Psoas muscle (tissue), 8 donors: Measurements from ENCODE around the gene FARSA. TPM values are rescaled to one million over a fixed set of nuclear protein-coding genes. Genes with fewer than 3 reads are reported as not detected.

Experiments
- ATAC-seq, 4 donors: fragments of 200-7000 bp; cut with Tn5 transposase; one replicate each; pipeline ENCODE4 v1.9.1; 2020; ENCODE audit warnings: moderate library complexity in 3 of 4, mild to moderate bottlenecking in 2 of 4
- DNase-seq, 2 donors: peaks; one replicate each; pipeline ENCODE4 v3.0.0-alpha.2; 2020
- H3K27ac ChIP-seq: fragments of 200-600 bp; one replicate; pipeline ENCODE4 v1.8.0; 2022
- H3K27me3 ChIP-seq, 3 donors: fragments of 200-600 bp in 1 of 3; one replicate each; pipeline versions ENCODE4 v1.6.1 to v1.8.0; 2013 to 2022; ENCODE audit warnings: low read length in 2 of 3, mild to moderate bottlenecking in 2 of 3, moderate library complexity in 1 of 3; ENCODE audit not compliant: insufficient read depth in 3 of 3
- H3K36me3 ChIP-seq, 2 donors: fragments of 200-600 bp in 1 of 2; one replicate each; pipeline versions ENCODE4 v1.6.1 to v1.8.0; 2013 to 2022; ENCODE audit warnings: low read depth in 1 of 2, mild to moderate bottlenecking in 1 of 2, moderate library complexity in 1 of 2; ENCODE audit not compliant: insufficient read depth in 1 of 2
- H3K4me1 ChIP-seq: fragments of 200-600 bp; one replicate; pipeline ENCODE4 v1.8.0; 2022
- H3K4me3 ChIP-seq: fragments of 200-600 bp; one replicate; pipeline ENCODE4 v1.8.0; 2022; ENCODE audit warnings: mild to moderate bottlenecking
- H3K9me3 ChIP-seq: fragments of 200-600 bp; one replicate; pipeline ENCODE4 v1.8.0; 2022
- WGBS, 3 donors: extraction: QIAGEN DNeasy Blood & Tissue Kit; methylation state at CpG; one replicate each; pipeline versions ENCODE4 v1.1.6 to v1.1.7; 2013; 5-methylcytosine and 5-hydroxymethylcytosine counted together
- intact Hi-C, 2 donors: fragments of 100-400 bp; cut with DNase I; formaldehyde crosslinking; loops; one replicate each; pipeline versions ENCODE4 v1.11.0 to v1.14.2; 2022
- polyA plus RNA-seq, 3 donors: library from polyadenylated mRNA; stranded (reverse); fragments of 200-250 nt; gene quantifications; one replicate each; pipeline ENCODE4 v1.2.3, GENCODE V29; 2013
- total RNA-seq, 4 donors: library from RNA; stranded (reverse); fragmentation: NEBNext Ultra II Directional in 2 of 4; extraction: Animal tissue kit (Norgen Biotek cat#: 25700) in 2 of 4; gene quantifications; one replicate each; pipeline versions ENCODE4 v1.2.1 to v1.2.4, GENCODE V29; 2021 to 2023
- TF ChIP-seq, protein P1 (sequence below): fragments of 200-600 bp; IDR thresholded peaks from one replicate; pipeline ENCODE4 v1.8.0; 2022; ENCODE audit warnings: antibody characterized with exemption
- donor health status: healthy with polysubstance abuse.
- donor health status: DM: no; HTN: no; CAD: no; lungs with moderate emphysema.
- donor health status: Bipolar disorder and iron deficiency.
- donor health status: healthy.
- donor health status: DM: yes; HTN: yes; CAD: no.
- donor health status: DM: no; HTN: no; CAD: no.
- donor health status: DM: no; HTN: no; CAD: no.
- donor health status: DM: yes; HTN: yes; CAD: no.

FARSA gene
- total and polyA plus RNA-seq, 7 donors = 45.9 to 161 (median 61.6) TPM

- Histone ChIP-seq H3K4me1 (no peaks in the 10 kb centered on the region), H3K9me3 (no peaks in the 10 kb centered on the region), H3K36me3 (no peaks in the 10 kb centered on the region), H3K4me3 (no peak overlapping the region), H3K27me3 (no peaks in the 10 kb centered on the region), H3K27ac (no peak overlapping the region)
- whole genome bisulfite sequencing, 3 donors = 41 to 51% (median 42%) methylated on average over 14 to 17 of the region's 17 CpGs
- TF ChIP-seq, protein P1, sequence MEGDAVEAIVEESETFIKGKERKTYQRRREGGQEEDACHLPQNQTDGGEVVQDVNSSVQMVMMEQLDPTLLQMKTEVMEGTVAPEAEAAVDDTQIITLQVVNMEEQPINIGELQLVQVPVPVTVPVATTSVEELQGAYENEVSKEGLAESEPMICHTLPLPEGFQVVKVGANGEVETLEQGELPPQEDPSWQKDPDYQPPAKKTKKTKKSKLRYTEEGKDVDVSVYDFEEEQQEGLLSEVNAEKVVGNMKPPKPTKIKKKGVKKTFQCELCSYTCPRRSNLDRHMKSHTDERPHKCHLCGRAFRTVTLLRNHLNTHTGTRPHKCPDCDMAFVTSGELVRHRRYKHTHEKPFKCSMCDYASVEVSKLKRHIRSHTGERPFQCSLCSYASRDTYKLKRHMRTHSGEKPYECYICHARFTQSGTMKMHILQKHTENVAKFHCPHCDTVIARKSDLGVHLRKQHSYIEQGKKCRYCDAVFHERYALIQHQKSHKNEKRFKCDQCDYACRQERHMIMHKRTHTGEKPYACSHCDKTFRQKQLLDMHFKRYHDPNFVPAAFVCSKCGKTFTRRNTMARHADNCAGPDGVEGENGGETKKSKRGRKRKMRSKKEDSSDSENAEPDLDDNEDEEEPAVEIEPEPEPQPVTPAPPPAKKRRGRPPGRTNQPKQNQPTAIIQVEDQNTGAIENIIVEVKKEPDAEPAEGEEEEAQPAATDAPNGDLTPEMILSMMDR = no peak
- ATAC-seq (no peak), DNase-seq (no peak)
- intact Hi-C loops = loop anchor here in 1 of 2 donors (5.0 kb wide), 1 partner anchor 617 kb away; no protein-coding TSS in a partner anchor
Measured at GRCh38 chr19:12975221-12975741, 41.8 kb upstream of the FARSA start.

- DNase-seq (no peak), ATAC-seq (no peak)
- no peaks in the 10 kb centered on the region for H3K9me3 ChIP-seq
- no peaks in the 10 kb centered on the region for H3K4me1 ChIP-seq
- TF ChIP-seq, protein P1 = no peak
- WGBS, 3 donors = 52 to 72% (median 53%) methylated on average over 17 to 19 of the region's 19 CpGs
- intact Hi-C loops = loop anchor here in 1 of 2 donors (5.0 kb wide), 1 partner anchor 618 kb away; no protein-coding TSS in a partner anchor
- no peak overlapping the region for H3K4me3 ChIP-seq
- H3K36me3 ChIP-seq = no peaks in the 10 kb centered on the region
- no peak overlapping the region for H3K27ac ChIP-seq
- H3K27me3 ChIP-seq = no peaks in the 10 kb centered on the region
Measured at GRCh38 chr19:12974301-12975220, 41.0 kb upstream of the FARSA start.

- Histone ChIP-seq H3K9me3 (no peaks in the 10 kb centered on the region), H3K4me1 (no peaks in the 10 kb centered on the region), H3K27me3 (no peaks in the 10 kb centered on the region), H3K27ac (no peak overlapping the region), H3K36me3 (no peaks in the 10 kb centered on the region), H3K4me3 (no peak overlapping the region)
- TF ChIP-seq, protein P1 = no peak
- no peak for DNase-seq
- intact Hi-C loops = no loop called here
- no peak for ATAC-seq
- 84 to 88% (median 85%) methylated on average over 16 of the region's 16 CpGs for whole genome bisulfite sequencing, 3 donors
Measured at GRCh38 chr19:12973236-12973635, 39.7 kb upstream of the FARSA start.

DNA sequence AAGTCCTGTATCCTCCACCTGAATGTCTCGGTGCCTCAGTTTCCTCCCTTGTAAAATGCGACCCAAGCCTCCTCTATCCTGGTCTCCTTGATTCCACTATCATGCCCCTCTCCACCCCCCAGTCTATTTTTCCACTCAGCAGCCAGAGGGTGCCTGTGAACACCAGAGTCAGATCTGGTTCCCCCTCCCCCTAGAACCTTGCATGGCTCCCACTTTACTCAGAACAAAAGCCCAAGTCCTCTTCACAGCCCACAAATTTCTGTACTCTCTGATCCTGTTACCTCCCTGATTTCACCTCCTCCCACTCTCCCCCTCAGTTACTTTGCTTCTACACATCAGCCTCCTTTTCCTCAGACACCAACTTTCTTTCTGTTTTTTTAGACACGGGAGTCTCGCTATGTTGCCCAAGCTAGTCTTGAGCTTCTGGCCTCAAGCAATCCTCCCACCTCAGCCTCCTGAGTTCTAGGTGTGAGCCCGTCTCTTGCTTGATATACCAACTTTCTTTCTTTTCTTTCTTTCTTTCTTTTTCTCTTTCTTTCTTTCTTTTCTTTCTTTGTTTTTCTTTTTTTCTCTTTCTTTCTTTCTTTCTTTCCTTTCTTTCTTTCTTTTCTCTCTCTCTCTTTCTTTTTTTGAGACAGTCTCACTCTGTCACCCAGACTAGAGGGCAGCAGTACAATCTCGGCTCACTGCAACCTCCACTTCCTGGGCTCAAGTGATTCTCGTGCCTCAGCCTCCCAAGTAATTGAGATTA, 36.7 kb upstream of the FARSA start:
- Histone ChIP-seq H3K36me3 (no peaks in the 10 kb centered on the region), H3K27ac (no peak overlapping the region), H3K4me1 (no peaks in the 10 kb centered on the region), H3K4me3 (no peak overlapping the region), H3K9me3 (no peaks in the 10 kb centered on the region), H3K27me3 (no peaks in the 10 kb centered on the region)
- ATAC-seq = no peak
- intact Hi-C loops = no loop called here
- TF ChIP-seq, protein P1 = no peak
- no peak for DNase-seq
- 85 to 91% (median 89%) methylated on average over 7 of the region's 7 CpGs for WGBS, 3 donors
